NCI-H1436 treated with DMSO at 0.1 percent for 48 hours (cell line): ENCODE measurements around the gene MYOT.

ENCODE experiments used
- DNase-seq: peaks from one replicate; lab custom pipeline; 2025; lab: John Stamatoyannopoulos, UW

Gene MYOT

GRCh38 chr5:137902408-137903133, 34.9 kb downstream of the MYOT start:
- no peak for DNase-seq

- no peak for DNase-seq
Observed at GRCh38 chr5:137914758-137915157, 47.1 kb downstream of the MYOT start.

- DNase-seq, result no peak
Observed at GRCh38 chr5:137916923-137917322, 49.3 kb downstream of the MYOT start.

- DNase-seq, result no peak
Observed at GRCh38 chr5:137921931-137922330, 54.3 kb downstream of the MYOT start.

- no peak for DNase-seq
Observed at GRCh38 chr5:137923856-137924255, 56.2 kb downstream of the MYOT start.

- DNase-seq, result no peak
Observed at GRCh38 chr5:137932800-137933199, 65.1 kb downstream of the MYOT start.

- no peak for DNase-seq
Observed at GRCh38 chr5:137933491-137933911, 65.8 kb downstream of the MYOT start.

- no peak for DNase-seq
Observed at GRCh38 chr5:137935190-137935589, 67.5 kb downstream of the MYOT start.

- DNase-seq, result no peak
Observed at GRCh38 chr5:137935694-137936093, 68.0 kb downstream of the MYOT start.
